HG03064 (cell line): ENCODE data around the gene NFKB2.

Experiments used
- ATAC-seq: cut with Tn5 transposase; IDR thresholded peaks from one replicate; pipeline ENCODE4 v1.9.1; 2021; ENCODE audit warnings: low read depth; ENCODE audit not compliant: unreplicated experiment

NFKB2 gene

DNA sequence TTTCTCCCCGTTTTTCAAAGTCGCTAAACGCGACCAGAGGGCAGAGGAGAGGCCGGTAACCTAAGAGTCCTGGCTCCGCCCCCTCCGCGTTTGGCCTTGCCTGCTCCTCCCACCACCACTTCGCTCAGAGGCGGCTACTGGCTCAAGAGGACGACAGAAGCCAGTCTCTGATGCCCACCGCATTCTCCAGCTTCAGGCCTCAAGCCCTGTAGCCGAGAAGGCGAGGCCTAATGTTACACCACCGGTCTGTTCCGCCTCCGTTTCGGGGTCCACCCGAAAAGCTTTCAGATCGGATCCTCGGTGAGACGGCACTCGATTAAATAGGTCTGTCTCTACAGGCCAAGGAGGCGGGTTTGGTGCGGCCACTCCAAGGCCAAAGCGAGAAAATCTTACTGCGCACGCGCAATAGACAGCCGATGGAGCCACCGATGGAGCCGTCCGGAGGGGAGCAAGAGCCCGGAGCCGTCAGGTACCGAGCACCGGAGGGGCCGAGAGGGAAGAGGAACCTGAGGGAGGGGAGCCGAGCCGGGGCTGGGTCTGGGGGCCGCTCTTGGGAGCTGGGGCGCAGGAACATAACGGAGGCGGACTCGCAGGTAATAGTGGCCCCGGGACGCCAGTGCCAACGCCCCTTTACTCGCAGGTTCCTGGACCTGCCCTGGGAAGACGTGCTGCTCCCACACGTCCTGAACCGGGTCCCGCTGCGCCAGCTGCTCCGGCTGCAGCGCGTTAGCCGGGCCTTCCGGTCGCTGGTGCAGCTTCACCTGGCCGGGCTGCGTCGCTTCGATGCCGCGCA lies 25.4 kb downstream of the NFKB2 start, which contains the start of gene FBXL15:
FBXL15 (plus strand) TSS at position 123 of the 793 bp plus-strand sequence; CDS start at position 417, 294 bp downstream.
- peak; percentile 44 for ATAC-seq

DNA sequence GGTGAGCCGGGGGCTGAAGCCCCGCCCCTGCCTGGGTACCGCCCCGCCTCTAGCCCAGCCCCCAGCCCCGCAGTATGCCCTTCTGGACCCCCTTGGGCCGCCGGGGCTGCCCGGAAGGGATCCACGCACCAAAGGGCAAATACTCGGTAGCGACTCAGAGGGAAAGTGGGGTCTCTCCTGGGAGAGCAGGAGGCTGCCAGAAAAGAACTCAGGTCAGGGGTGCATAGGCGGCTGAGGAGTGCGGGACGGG lies 25.9 kb downstream of the NFKB2 start:
- ATAC-seq = peak; percentile 2

DNA sequence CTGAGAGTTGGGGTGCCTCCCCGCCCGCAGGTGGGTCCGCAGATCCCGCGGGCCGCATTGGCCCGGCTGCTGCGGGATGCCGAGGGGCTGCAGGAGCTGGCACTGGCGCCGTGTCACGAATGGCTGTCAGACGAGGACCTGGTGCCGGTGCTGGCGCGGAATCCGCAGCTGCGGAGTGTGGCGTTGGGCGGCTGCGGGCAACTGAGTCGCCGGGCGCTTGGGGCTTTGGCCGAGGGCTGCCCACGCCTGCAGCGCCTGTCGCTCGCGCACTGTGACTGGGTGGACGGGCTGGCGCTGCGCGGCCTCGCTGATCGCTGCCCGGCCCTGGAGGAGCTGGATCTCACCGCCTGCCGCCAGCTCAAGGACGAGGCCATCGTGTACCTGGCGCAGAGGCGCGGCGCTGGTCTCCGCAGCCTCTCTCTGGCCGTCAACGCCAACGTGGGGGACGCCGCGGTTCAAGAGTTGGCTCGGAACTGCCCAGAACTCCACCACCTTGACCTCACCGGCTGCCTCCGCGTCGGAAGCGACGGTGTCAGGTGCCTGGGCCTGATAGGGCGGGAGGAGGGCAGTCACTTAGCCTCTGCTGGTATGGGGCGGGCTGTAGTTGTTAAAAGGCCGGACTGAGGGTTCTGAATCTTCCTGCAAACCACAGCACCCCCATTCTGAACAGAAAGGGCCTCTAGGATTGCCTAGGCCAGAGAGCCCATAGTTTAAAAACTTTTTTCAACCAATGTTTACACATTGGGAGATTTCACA lies 26.4 kb downstream of the NFKB2 start:
- ATAC-seq = peak; percentile 4

DNA sequence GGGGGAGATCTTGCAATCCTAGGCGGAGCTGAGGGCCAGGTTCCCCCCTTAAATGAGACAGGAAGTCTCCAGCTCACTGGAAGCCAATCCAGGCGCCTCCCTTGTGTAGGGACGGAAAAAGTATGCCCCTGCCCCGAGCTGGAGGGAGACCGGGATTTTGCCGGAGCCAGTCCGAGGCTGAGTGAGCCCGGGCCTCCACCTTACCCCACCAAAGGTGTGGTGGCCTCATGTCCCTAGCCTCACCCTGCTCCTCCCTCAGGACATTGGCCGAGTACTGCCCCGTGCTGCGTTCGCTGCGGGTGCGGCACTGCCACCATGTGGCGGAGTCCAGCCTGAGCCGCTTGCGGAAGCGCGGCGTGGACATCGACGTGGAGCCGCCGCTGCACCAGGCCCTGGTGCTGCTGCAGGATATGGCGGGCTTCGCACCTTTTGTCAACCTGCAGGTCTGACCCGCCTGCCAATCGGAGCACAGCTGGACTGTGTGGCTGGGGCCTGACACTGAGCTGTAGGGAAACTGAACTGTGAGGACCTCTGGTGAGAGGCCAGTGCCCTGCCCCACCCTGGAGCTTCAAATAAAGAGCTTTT lies 27.1 kb downstream of the NFKB2 start:
- no peak for ATAC-seq

DNA sequence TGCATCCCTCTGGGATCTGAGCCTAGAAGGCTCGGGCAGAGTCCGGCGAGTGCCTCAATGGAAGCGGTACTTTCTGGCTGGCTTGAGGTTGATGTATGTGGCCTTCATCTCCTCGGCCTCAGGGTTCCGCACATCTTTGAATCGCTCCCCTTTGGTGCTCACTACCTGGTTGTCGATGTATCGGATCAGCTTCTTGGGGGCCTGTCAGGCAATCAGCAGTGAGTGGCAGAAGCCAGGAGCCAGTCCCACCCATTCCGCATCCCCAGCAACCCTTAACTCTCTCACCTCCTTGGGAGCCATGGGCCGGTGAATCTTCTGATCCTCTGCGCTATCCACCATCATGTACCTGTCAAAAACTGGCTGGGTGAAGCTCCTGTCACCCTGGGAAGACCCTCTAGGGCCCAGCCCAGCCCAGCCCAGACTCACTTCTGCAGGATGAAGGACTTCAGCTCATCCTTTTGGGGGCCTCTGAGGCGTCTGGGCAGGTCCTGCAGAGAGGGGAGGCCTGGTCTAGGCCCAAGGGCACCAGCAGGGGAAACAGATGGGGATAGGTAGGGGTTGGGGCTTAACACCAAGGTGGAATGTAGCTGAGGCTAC lies 28.0 kb downstream of the NFKB2 start:
- no peak for ATAC-seq

DNA sequence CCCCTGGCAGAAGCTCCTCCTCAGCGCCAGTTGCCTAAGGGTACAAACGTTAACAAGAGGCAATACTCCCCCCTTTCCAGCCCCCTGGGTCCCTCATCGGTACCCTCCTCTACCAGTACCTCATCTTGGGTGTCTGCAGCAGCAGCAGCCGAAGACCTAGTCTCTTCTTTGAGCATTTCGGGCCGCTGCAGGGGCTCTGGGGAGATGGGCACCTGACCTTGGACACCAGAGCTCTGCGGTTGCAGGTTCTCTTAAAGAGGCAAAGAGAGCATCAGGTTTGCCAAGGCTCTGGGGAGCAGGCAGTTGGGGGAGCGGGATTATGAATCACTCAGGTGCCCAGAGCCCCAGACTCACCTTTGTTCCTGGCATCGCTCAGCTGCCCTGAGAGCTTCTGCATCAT lies 28.6 kb downstream of the NFKB2 start:
- no peak for ATAC-seq

DNA sequence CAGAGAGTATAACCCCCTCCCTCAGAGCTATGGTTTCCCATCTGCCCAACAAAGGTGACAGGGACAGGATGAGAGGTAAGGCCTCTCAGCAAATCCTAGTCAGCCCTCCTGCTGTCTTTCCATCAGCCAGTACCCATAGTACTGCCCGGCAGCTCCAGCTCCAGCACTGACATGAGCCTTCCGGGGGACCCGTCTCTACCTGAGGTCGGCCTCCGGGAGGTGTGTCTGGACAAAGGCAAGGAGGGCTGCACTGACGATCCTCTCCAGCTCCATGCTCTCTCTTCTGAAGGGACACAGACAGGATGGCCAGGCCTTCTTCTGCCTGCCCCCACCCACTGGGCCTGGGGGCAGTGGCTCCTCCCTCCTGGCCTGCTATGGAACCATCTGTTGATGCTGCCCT lies 29.4 kb downstream of the NFKB2 start:
- ATAC-seq = no peak

DNA sequence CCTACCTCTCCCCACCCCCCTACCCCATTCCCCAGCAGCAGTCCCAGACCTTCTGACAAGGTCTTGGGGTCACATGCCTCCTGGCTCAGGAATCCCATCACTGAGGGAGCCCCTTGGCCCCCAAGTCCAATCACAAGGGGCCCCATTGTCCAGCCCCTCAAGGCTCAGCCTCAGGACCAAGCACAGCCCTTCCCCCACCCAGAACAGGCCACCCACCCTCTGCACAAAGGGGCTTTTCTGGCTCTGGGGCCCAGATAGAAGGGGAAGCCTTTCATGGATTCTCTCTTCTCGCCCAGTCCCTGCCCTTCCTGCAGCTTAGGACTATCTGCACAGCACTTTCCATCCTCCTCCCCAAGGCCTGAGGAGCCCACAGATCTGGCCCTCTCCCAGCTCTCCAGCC lies 29.9 kb downstream of the NFKB2 start:
- no peak for ATAC-seq

DNA sequence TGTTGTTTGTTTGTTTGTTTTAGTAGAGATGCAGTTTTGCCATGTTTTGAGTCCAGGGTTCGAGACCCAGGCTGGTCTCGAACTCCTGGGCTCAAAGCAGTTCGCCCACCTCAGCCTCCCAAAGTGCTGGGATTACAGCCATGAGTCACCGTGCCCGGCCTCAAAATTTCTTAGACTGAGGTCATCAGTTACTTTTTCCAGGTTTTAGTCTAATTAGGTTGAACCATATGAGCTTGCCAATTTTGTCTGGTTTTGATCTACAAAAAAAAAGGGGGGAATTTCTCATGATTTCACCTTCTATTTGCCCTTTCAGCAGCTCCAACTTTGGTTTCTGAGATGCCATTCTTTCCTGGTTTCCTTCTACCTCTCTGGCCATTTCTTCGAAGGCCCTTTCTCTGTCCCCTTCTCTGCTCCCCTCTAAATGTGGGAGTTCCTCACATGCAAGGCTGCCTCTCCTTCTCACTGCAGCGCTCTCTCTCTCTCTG lies 31.3 kb downstream of the NFKB2 start:
- ATAC-seq = no peak

DNA sequence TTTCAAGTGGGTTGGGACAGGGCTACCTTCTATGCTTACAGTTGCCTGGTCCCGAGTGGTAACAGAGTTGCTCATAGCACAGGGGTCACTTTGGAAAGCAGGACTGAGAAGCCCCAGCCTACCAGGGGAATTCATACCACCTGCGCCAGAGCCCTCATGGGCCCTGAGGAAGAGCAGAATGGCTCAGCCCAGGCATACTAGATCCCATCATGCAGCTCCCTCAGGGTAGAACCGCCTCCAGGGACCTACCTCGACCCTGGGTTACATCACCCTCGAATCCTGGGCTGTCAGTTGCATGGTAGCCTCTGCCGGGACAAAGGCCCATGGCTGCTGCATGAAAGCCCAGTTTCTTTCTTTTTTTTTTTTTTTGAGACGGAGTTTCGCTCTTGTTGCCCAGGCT lies 34.0 kb downstream of the NFKB2 start:
- ATAC-seq = no peak

DNA sequence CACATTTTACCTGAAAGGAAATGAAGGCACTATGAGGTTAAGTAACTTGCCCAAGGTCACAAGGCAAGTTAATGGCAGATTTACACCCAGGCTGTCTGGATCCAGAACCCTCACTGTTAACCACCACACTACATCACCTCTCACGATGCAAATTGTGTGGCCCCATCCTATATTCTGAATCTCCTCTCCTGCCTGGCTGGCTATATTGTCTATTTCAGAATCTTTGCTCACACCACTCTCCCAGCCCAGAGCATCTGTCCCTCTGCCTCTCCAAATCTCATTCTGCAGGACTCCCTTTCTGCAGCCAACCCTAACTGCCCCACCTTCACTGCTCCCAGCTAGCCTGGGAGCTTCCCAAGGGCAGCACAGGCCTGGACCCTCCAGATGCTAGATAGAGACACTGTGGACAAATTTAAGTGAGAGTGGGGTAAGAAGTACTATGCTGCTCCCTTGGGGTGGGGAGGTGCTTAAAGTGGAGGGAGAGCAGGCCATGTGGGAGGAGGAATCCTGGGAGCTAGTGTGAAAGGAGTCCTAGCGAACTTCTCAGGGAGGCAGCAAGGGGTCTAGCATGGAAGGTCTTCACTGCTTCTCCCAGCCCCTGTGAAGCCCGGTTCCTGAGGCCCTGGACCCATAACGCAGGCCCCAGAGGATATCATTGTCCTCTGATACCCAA lies 36.1 kb downstream of the NFKB2 start:
- no peak for ATAC-seq

DNA sequence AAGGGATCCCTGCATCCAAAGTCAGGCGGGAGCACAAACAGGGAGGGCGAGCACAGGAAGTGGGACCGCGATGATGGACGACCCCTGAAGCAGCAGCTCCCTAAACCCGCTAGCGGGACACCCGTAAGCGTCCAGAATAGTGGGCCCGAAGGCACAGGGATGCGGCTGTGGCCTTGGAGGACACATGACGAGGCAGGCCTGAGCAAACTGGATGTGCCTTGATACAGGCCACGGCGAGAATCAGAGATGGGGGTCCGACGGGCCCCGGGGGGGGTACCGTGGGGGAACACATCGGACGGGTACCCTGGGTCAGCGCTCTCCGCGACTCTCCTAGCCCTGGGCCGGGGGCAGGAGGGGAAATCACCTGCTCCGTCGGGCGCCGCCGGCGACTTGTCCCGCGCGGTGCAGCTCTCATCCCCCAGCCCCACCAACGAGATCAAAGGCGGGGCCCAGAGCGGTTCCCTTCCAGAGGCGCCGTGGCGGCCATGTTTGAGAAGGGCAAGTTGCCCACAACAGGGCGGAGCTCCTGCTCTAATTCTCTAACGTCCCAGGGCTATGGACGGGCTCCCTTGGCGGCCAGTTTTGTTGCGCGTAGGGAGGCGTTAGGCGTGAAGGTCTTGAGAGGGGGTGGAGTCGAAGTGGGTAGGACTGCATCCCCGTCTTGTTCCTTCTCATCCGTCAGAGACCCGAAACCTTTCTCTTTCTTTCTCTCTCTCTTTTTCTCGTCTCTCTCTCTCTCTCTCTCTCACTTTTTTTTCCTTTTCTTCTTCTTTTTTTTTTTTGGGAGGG lies 36.9 kb downstream of the NFKB2 start, which contains the start of gene CUEDC2:
CUEDC2 (minus strand) TSS at position 413 of the 789 bp plus-strand sequence. CDS start 7,386 bp downstream, outside the sequence.
- ATAC-seq = peak; percentile 77

DNA sequence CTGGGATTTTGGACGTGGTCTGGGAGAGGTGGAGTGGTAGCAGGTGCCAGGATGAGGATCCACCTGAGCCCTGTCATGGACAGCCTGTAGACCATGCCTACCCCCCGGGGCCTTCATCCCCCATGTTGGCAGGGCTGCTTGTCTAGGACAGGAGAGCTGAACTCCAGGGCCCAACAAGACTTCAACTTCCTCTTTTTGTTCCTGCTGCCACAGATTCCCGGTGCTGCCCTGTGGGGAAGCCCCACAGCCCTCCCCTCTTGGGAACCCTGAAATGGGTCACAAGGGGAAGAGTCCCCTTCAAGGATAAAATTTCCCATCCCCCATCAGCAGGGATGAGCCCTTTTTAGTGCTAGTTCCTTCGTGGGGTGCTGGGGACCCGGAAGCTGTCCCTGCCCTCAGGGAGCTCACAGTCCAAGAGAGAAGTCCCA lies 38.1 kb downstream of the NFKB2 start:
- no peak for ATAC-seq

DNA sequence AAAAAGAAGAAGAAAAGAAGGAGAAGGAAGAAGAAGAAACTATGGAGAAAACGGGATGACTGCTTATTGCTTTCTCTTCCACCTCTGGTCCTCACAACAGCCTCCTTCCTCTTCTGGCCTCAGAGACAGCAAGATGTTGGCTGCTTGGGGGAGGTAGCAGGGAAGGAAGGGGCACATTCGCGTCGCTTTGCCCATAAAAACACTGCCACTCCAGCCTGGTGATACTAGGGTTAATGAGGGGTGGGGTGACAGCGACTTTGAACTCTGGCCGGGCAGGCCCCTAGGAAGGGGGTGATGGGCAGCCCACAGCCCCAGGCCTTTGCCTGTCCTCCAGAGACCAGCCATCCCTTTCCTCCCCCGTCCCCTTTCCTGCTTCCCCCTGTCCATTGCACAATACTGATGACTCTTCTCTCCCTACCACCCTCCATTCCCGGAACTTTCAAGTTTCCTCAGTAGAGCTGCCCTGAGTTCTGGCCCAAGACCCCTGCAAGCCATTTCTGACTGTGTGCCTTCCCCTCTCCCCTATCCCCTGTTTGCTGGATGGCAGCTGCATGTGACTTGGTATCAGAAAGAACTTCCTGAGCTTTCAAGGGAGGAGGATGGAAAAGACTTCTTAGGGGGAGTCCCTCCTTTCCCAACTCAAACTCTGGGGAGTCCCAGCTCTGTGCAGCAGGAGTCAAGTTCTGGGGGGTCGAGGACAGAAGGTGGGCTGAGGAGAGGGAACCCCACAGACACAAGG lies 39.1 kb downstream of the NFKB2 start:
- no peak for ATAC-seq

DNA sequence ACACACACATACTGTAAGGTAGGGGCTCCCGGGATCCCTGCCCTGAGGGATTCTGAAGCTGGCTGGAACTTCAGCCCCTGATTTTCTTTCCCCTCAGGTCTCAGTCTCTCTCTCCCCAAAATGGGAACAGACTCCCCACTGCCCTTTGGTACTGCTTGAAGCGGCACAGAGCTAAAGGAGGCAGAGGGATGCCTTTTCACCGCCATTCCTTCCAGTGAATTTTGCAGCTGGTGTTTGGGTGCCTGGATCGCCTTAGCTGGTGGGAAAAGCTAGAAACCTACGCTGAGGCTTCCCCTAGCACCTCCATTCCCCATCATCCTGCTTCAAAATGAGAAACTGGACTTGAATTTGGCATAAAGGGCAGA lies 39.6 kb downstream of the NFKB2 start:
- no peak for ATAC-seq

DNA sequence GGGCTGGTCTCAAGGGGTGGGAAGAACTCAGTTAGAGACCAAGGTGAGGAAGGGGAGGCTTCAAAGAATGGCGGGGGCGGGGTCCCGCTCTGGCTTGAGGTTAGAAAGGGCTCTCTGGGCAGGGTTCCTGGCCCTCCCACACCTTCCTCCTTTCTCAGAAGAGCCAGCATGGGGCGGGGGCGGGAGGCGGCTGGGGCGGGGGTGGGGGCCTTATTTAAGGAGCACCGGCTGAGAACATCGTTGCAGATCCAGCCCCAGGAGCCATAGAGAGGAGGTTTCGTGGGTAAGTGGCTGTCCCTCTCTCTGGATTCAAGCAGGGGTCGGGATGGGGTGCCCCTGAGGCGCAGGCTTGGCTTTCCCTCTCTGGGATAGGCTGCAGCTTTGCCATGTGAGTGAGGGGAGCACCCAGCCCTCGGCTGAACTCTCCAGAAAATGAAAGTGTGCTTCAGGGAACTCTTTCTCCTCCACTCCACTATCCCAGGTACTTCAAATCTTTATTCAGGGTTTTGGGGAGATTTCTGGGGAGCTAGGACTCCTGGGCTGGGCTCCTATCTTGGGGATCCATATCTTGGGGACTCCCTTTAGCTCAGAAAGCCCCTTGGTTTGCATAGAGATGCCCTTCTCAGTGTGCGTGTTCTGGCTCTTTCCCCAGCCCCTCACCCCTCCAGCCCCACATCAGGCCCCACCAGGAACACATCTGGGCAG lies 40.2 kb downstream of the NFKB2 start:
- ATAC-seq = no peak

DNA sequence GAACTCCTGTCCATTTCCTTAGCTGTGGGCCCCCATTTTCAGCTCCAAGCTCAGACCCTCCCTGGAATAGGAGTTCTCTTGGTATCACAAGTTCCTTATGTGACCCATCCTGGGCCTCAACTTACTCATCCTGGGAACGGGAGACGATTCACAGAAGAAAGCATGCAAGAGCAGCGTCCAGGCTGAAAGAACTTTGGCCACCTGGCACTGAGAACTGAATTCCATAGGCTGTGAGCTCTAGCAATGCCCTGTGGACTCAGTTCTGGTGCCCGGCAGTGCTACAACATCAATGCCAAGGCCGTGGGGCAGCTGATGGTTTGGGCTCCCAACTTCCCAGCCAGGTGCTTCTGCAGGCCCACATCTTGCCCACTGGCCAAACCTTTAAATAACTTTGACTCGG lies 40.8 kb downstream of the NFKB2 start:
- ATAC-seq = no peak

DNA sequence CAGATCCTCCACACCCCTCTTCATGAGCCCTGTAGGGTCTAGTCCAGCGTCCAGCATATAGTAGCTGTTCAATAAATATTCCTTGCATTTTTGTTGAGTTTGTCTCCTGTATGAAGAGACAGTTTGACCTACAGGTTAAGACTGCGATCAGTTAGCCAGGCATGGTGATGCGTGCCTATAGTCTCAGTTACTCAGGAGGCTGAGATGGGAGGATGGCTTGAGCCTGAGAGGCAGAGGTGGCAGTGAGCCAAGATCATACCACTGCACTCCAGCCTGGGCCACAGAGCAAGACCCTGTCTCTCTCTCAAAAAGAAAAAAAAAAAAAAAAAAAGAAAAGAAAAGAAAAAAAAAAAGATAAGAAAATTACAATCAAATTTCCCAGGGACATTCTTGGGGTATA lies 42.0 kb downstream of the NFKB2 start:
- no peak for ATAC-seq

DNA sequence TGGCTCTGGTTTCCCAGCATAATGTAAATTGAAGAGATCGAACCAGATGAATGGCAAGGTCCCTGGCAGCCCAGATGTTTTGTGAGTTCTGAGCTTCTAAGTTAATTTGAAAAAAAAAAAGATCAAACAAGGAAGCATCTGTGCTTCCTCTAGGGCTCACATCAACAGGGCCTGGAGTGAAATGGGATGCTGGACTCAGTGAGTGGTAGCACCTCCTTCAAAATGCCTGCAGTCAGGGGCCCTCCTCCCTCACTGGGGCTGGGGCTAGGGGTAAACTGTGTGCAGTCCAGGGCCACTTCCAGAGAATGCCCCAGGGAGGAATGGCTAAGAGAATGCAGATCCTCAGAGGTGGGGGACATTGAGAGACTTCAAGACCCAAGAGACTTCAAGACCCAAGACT lies 42.9 kb downstream of the NFKB2 start:
- no peak for ATAC-seq
